ENCODE measurements around the gene HTRA1. TPM values are rescaled to one million over a fixed set of nuclear protein-coding genes. Genes with fewer than 3 reads are reported as not detected.

HTRA1 gene
- total RNA-seq, 1 donor from 2014 or later, result 62.6 TPM

DNA sequence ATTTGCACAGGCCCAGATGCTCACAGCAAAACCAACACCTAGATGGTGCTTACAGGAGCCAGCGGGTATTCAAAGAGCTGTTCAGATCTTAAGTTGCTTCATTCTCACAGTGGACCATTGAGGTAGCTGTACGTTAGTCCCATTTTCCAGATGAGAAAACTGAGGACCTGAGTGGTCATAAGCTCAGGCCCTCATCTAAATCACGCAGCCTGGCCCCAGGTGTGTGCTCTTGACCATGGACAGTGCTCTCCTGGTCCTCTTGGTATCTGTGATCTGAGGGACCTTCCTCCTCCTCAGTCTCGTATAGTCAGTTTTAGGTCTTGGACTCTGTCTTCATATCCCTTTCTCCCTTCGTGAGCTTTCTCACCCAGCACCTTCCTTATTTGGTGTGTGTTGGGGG lies 43.7 kb downstream of the HTRA1 start:
- Histone ChIP-seq H3K36me3 (peaks cover 23% of the 10 kb centered on the region), H3K27ac (replicated peaks) (peak overlapping the region; percentile 11), H3K9me3 (replicated peaks) (no peaks in the 10 kb centered on the region), H3K4me1 (peaks cover 27% of the 10 kb centered on the region), H3K4me3 (no peak overlapping the region), H3K27me3 (ENCODE audit: low read depth) (no peaks in the 10 kb centered on the region)
- TF ChIP-seq, protein P1, sequence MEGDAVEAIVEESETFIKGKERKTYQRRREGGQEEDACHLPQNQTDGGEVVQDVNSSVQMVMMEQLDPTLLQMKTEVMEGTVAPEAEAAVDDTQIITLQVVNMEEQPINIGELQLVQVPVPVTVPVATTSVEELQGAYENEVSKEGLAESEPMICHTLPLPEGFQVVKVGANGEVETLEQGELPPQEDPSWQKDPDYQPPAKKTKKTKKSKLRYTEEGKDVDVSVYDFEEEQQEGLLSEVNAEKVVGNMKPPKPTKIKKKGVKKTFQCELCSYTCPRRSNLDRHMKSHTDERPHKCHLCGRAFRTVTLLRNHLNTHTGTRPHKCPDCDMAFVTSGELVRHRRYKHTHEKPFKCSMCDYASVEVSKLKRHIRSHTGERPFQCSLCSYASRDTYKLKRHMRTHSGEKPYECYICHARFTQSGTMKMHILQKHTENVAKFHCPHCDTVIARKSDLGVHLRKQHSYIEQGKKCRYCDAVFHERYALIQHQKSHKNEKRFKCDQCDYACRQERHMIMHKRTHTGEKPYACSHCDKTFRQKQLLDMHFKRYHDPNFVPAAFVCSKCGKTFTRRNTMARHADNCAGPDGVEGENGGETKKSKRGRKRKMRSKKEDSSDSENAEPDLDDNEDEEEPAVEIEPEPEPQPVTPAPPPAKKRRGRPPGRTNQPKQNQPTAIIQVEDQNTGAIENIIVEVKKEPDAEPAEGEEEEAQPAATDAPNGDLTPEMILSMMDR (IDR thresholded peaks at IDR 0.05; ENCODE audit: borderline replicate concordance), result no peak
- intact Hi-C loops (cut with micrococcal nuclease), result no loop called here
- no peak for DNase-seq

DNA sequence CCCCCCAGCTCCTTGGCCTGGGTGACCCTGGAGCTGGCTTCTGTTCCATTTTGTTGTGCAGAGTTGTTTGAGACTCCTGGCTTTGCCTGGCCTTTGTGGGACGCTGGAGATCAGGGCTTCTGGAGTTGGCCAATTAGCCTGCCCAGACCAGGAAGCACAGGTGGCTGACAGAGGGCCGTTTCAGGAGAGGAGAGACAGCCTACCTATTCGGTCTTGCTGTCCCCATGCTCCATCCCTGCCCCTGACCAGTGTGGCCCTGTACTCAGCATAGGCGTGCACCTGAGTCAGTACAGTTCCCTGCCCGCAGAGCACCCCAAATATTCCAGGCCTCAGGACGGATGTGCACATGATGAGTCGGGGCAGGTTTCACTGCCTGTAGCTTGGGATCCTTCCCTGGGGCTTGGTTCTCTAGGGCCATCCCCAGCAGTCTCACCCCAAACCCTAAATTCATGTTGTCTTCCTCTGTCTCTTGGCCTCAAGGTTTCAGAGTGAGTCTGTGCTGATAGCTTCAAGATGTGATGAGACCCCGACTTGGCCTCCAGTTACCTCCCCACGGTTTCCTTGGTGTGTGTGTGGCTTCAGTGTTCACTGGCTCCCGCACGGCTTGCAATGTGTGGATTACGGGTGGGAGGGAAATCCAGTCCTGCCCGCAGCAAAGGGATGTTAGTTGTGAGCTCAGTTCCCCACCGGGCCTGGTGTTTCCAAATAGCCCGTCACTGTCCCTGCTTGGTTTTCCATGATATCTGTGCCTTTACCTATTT lies 44.7 kb downstream of the HTRA1 start:
- TF ChIP-seq, protein P1 (IDR thresholded peaks at IDR 0.05; ENCODE audit: borderline replicate concordance), result no peak
- Histone ChIP-seq H3K27ac (replicated peaks) (no peak overlapping the region), H3K36me3 (peaks cover 34% of the 10 kb centered on the region), H3K9me3 (replicated peaks) (no peaks in the 10 kb centered on the region), H3K27me3 (ENCODE audit: low read depth) (no peaks in the 10 kb centered on the region), H3K4me3 (no peak overlapping the region), H3K4me1 (peaks cover 20% of the 10 kb centered on the region)
- DNase-seq, result no peak
- intact Hi-C loops (cut with micrococcal nuclease), result no loop called here

DNA sequence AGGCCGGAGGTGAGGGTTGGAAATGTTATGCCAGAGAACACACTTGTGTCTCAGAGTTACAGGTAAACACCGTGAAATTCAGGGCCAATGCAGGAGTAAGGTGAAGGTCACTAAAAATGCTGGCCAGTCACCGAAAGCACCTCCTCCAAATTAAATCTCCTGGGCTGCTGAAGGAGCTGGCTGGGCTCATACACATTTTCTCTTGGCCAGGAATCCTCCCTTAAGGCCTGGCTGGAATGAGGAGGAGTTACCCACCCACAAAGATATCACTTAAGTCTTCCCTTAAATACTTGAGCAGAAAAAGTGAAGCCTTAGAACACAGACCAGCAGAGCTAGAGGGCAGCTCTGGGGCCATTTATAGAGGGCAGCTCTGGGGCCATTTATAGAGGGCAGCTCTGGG lies 46.3 kb downstream of the HTRA1 start:
- H3K36me3 ChIP-seq, result peaks cover 45% of the 10 kb centered on the region
- H3K27ac ChIP-seq (replicated peaks), result no peak overlapping the region
- no peaks in the 10 kb centered on the region for H3K9me3 ChIP-seq (replicated peaks)
- intact Hi-C loops (cut with micrococcal nuclease), result no loop called here
- peaks cover 20% of the 10 kb centered on the region for H3K4me1 ChIP-seq
- TF ChIP-seq, protein P1 (IDR thresholded peaks at IDR 0.05; ENCODE audit: borderline replicate concordance), result no peak
- H3K27me3 ChIP-seq (ENCODE audit: low read depth), result no peaks in the 10 kb centered on the region
- DNase-seq, result no peak
- H3K4me3 ChIP-seq, result no peak overlapping the region

DNA sequence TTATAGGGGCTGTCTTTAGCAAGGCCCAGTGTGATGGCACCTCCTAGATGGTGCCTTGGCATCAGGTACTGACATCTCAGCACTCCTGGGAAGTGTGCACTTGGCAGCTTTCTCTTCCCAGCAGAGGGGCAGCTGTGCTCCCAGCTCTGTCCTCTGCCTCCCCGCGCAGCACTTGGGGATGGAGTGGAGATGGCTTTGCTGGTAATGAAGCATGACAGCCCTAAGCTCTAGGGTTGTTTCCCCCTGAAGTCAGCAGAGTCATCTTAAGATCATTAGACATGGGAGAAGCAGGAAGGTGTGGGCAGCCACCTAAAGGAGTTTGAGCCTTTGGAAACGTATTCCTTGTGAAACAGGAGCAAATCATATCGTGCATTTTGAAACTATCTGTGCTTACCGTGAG lies 46.7 kb downstream of the HTRA1 start:
- Histone ChIP-seq H3K36me3 (peaks cover 46% of the 10 kb centered on the region), H3K4me3 (no peak overlapping the region), H3K27ac (replicated peaks) (no peak overlapping the region), H3K27me3 (ENCODE audit: low read depth) (no peaks in the 10 kb centered on the region), H3K4me1 (peaks cover 20% of the 10 kb centered on the region), H3K9me3 (replicated peaks) (no peaks in the 10 kb centered on the region)
- TF ChIP-seq, protein P1 (IDR thresholded peaks at IDR 0.05; ENCODE audit: borderline replicate concordance), result no peak
- intact Hi-C loops (cut with micrococcal nuclease), result no loop called here
- DNase-seq, result no peak

DNA sequence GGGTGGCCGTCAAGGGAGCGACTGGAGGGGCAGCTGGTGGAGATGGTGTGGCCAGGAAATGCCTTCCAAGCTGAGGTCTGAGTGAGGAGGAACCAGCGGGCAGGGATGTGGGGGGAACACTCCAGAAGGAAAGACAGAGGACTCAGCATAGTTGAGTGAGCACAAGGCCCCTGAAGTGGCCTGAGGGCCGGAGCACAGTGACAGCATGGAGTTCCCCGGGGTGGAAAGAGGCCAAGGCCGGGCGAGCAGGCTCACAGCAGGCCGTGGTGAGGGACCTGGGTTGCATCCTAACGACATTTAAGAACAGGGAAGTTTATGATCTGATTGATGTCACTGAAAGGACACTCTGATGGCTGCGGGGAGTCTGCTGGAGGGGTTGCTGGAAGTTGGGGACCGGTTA lies 48.0 kb downstream of the HTRA1 start:
- peaks cover 50% of the 10 kb centered on the region for H3K36me3 ChIP-seq

More for the DNA sequence above, 48.0 kb downstream of the HTRA1 start:
- no peak overlapping the region for H3K4me3 ChIP-seq
- no peak for DNase-seq
- TF ChIP-seq, protein P1 (IDR thresholded peaks at IDR 0.05; ENCODE audit: borderline replicate concordance), result no peak
- peaks cover 19% of the 10 kb centered on the region for H3K4me1 ChIP-seq
- no peak overlapping the region for H3K27ac ChIP-seq (replicated peaks)
- H3K9me3 ChIP-seq (replicated peaks), result no peaks in the 10 kb centered on the region
- intact Hi-C loops (cut with micrococcal nuclease), result no loop called here
- no peaks in the 10 kb centered on the region for H3K27me3 ChIP-seq (ENCODE audit: low read depth)
